MM.1S (cell line): ENCODE data around the gene BAZ1B.

ENCODE experiments used
- DNase-seq: peaks from one replicate; pipeline ENCODE4 v3.0.0-alpha.2; 2015
- H2AFZ ChIP-seq: fragments of 300-600 bp; sonication (generic); 2 replicates; pipeline ENCODE4 v1.6.0; 2016; ENCODE audit warnings: antibody characterized with exemption, low read length
- H3F3A ChIP-seq: fragments of 300-600 bp; sonication (generic); 2 replicates; pipeline ENCODE4 v1.6.1; 2016; ENCODE audit warnings: mild to moderate bottlenecking, antibody characterized with exemption, low read length, moderate library complexity, mixed read lengths; ENCODE audit not compliant: insufficient read depth
- H3K27ac ChIP-seq: fragments of 300-600 bp; sonication (generic); 2 replicates; pipeline ENCODE4 v1.5.1; 2016; ENCODE audit warnings: mild to moderate bottlenecking, low read length
- H3K27me3 ChIP-seq: fragments of 300-600 bp; sonication (generic); replicated peaks from 2 replicates; pipeline ENCODE4 v1.6.0; 2016; ENCODE audit warnings: low read length; ENCODE audit not compliant: insufficient read depth
- H3K36me3 ChIP-seq: fragments of 300-600 bp; sonication (generic); replicated peaks from 2 replicates; pipeline ENCODE4 v1.6.1; 2016; ENCODE audit warnings: mild to moderate bottlenecking, low read length, mixed read lengths; ENCODE audit not compliant: insufficient read depth
- H3K4me1 ChIP-seq: fragments of 300-600 bp; sonication (generic); 2 replicates; pipeline ENCODE4 v1.6.1; 2016; ENCODE audit warnings: low read length, mixed read lengths
- H3K4me2 ChIP-seq: fragments of 300-600 bp; sonication (generic); 2 replicates; pipeline ENCODE4 v1.6.0; 2016; ENCODE audit warnings: low read depth, low read length
- H3K4me3 ChIP-seq: fragments of 300-600 bp; sonication (generic); 2 replicates; pipeline ENCODE4 v1.5.1; 2016; ENCODE audit warnings: low read length, mixed read lengths
- H3K79me2 ChIP-seq: fragments of 300-600 bp; sonication (generic); 2 replicates; pipeline ENCODE4 v1.6.1; 2016; ENCODE audit warnings: mixed run types, low read length, mixed read lengths
- H3K9ac ChIP-seq: fragments of 300-600 bp; sonication (generic); 2 replicates; pipeline ENCODE4 v1.6.1; 2016; ENCODE audit warnings: low read length, mixed read lengths
- H3K9me2 ChIP-seq: fragments of 300-600 bp; sonication (generic); replicated peaks from 2 replicates; pipeline ENCODE4 v1.6.1; 2016; ENCODE audit warnings: mild to moderate bottlenecking, low read length, mixed read lengths; ENCODE audit not compliant: insufficient read depth
- H3K9me3 ChIP-seq: fragments of 300-600 bp; sonication (generic); replicated peaks from 2 replicates; pipeline ENCODE4 v1.6.1; 2016; ENCODE audit warnings: mild to moderate bottlenecking, low read length, mixed read lengths; ENCODE audit not compliant: insufficient read depth
- H4K20me1 ChIP-seq: fragments of 300-600 bp; sonication (generic); 2 replicates; pipeline ENCODE4 v1.6.1; 2016; ENCODE audit warnings: mild to moderate bottlenecking, low read length, moderate library complexity, mixed read lengths; ENCODE audit not compliant: insufficient read depth
- CTCF ChIP-seq: fragments of 300-600 bp; sonication (generic); IDR thresholded peaks from 2 replicates; pipeline ENCODE4 v1.5.1; 2016; ENCODE audit warnings: antibody characterized with exemption, low read length, mixed read lengths
- EZH2 ChIP-seq: fragments of 300-600 bp; sonication (generic); optimal IDR thresholded peaks from 2 replicates; pipeline ENCODE3; 2017; ENCODE audit warnings: low read depth, mild to moderate bottlenecking, antibody characterized with exemption, low read length, mixed read lengths
- EZH2phosphoT487 ChIP-seq: fragments of 300-600 bp; sonication (generic); IDR thresholded peaks from 2 replicates; pipeline ENCODE4 v1.6.1; 2018; ENCODE audit warnings: antibody characterized with exemption, low read length

Gene BAZ1B

GRCh38 chr7:73439410-73439704 lies 82.7 kb downstream of the BAZ1B start:
- no peaks in the 10 kb centered on the region for H3K9me2 ChIP-seq
- DNase-seq, result no peak
- H3K4me3 ChIP-seq, result no peak overlapping the region
- no peak for TF ChIP-seq CTCF
- no peak for TF ChIP-seq EZH2
- TF ChIP-seq EZH2phosphoT487, result no peak
- H3K4me1 ChIP-seq, result no peaks in the 10 kb centered on the region
- H2AFZ ChIP-seq, result no peak overlapping the region
- peaks cover 9% of the 10 kb centered on the region; the same call in 1 of the 2 replicates for H3K36me3 ChIP-seq
- H4K20me1 ChIP-seq, result no peaks in the 10 kb centered on the region
- no peak overlapping the region for H3K4me2 ChIP-seq
- no peak overlapping the region for H3K27ac ChIP-seq
- no peaks in the 10 kb centered on the region for H3K27me3 ChIP-seq
- H3K9ac ChIP-seq, result no peak overlapping the region
- H3K79me2 ChIP-seq, result no peaks in the 10 kb centered on the region
- H3K9me3 ChIP-seq, result no peaks in the 10 kb centered on the region
- H3F3A ChIP-seq, result no peaks in the 10 kb centered on the region

DNA sequence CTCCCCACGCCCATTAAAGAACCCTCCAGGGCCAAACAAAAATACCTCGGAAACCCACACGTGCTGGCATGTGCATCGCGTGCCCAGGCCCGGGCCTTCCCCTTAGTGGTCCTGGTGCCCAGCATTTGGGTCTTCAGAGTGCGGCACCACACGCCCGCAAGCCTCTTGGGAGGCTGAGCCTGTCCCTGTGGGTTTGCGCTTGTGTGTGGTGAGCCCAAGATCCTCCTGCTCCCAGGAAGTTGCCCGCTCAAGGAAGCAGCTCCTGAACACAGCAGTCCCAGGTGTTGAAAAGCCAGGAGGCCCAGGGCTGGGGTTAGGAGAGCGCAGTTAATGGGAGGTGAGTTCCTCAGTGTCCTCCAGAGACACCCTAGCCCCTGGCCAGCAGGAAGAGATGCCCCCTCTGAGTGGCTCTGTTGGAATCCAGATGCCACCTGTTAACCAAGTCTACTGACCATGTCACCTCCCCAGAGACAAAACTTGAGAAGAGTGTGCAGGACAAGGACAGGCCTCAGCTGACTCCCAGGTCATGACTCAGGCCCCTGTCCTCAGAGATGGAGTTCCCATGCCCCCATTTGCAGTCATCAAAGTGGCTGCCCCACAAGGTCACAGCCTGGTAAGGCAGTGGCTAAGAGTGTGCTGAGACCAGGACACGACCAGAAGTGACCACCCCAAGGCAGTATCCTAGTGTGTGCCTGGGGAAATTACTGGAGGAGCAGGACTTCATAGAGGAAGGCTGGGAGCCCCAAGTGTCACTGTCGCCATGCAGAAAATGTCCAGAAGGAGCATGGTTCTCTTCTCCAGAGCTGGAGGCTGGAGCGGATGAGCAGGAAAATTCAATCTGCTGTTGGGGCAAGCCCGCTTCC lies 83.3 kb downstream of the BAZ1B start:
- TF ChIP-seq EZH2 (no peak), EZH2phosphoT487 (no peak), CTCF (no peak)

DNA sequence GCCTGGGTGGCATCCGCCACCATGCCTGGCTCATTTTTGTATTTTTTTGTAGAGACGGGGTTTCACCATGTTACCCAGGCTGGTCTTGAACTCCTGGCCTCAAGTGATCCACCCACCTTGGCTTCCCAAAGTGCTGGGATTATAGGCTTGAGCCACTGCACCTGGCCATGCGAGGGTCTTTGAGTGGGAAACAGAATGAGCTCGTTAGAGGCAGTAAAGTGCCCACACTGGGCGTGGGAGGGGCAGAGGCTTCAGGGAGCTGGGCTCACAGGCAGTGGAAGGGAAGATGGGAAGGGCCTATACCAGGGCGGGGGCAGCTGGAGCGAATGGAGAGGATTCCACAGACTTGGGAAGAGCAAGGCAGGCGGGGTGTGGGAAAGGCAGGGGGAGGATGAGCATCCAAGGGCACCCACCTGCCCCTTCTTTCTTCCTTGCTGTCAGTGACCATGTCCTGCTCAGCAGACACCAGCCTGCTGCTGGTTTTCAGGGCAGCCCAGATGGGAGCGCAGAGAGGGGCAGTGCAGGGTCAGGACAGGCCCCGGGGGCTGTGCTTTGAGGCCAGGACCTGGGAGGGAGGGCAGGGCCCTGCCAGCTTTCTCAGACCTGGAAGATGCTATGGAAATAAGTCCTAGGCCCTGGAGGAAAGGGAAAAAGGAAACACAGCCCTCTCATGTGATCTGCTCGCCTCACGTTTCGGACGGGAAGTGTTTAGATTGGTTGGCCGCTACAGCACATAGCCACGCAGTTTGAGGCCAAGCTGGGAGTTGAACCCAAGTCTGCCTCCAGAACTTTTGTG lies 84.3 kb downstream of the BAZ1B start:
- Histone ChIP-seq H3K27me3 (no peaks in the 10 kb centered on the region), H4K20me1 (no peaks in the 10 kb centered on the region), H3K9ac (no peak overlapping the region), H3K36me3 (peaks cover 2% of the 10 kb centered on the region; the same call in 1 of the 2 replicates), H3K4me2 (no peak overlapping the region), H3F3A (no peaks in the 10 kb centered on the region), H3K27ac (no peak overlapping the region), H3K4me1 (no peaks in the 10 kb centered on the region), H3K9me3 (no peaks in the 10 kb centered on the region), H3K79me2 (no peaks in the 10 kb centered on the region), H3K9me2 (no peaks in the 10 kb centered on the region), H2AFZ (no peak overlapping the region), H3K4me3 (no peak overlapping the region)
- TF ChIP-seq EZH2phosphoT487 (no peak), EZH2 (no peak), CTCF (no peak)
- DNase-seq, result no peak

More for the DNA sequence above, 83.3 kb downstream of the BAZ1B start:
- Histone ChIP-seq H3K9ac (no peak overlapping the region), H3K4me1 (no peaks in the 10 kb centered on the region), H3K27ac (no peak overlapping the region), H3K36me3 (peaks cover 9% of the 10 kb centered on the region; the same call in 1 of the 2 replicates), H4K20me1 (no peaks in the 10 kb centered on the region), H3K4me2 (no peak overlapping the region), H3K27me3 (no peaks in the 10 kb centered on the region), H3K4me3 (no peak overlapping the region), H3K79me2 (no peaks in the 10 kb centered on the region), H3F3A (no peaks in the 10 kb centered on the region), H3K9me3 (no peaks in the 10 kb centered on the region), H3K9me2 (no peaks in the 10 kb centered on the region), H2AFZ (no peak overlapping the region)
- DNase-seq, result no peak
